GM10266 (cell line): ENCODE results near the gene ZRANB3.
"Not testable (repeated sequence)": the region's sequence is repeated elsewhere in the genome, so short reads cannot be mapped to it uniquely, and the experiment has no call there.

Source experiments
- DNase-seq: peaks from one replicate; pipeline ENCODE4 v3.0.0; 2012; ENCODE audit errors: extremely low spot score
- TF ChIP-seq, protein P1 (sequence below): IDR thresholded peaks from 2 replicates; pipeline ENCODE4 v1.5.1; 2012; ENCODE audit warnings: mild to moderate bottlenecking, low read depth; ENCODE audit not compliant: control insufficient read depth, insufficient read depth; ENCODE audit errors: missing control alignments

The ZRANB3 gene

DNA sequence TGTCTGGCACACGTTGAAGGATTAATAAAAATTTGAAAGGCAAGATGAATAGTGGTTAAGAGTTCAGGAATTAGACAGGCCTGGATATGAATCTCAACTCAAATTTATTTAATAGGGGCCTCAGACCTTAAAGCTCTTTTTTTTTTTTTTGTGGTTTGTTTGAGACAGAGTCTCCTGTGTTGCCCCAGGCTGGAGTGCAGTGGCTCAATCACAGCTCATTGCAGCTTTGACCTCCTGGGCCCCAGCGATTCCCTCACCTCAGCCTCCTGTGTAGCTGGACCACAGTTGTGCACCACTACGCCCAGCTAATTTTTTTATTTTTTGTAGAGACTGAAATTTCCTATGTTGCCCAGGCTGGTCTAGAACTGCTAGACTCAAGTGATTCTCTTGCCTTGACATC is 3.0 kb downstream of the ZRANB3 start:
- TF ChIP-seq, protein P1, sequence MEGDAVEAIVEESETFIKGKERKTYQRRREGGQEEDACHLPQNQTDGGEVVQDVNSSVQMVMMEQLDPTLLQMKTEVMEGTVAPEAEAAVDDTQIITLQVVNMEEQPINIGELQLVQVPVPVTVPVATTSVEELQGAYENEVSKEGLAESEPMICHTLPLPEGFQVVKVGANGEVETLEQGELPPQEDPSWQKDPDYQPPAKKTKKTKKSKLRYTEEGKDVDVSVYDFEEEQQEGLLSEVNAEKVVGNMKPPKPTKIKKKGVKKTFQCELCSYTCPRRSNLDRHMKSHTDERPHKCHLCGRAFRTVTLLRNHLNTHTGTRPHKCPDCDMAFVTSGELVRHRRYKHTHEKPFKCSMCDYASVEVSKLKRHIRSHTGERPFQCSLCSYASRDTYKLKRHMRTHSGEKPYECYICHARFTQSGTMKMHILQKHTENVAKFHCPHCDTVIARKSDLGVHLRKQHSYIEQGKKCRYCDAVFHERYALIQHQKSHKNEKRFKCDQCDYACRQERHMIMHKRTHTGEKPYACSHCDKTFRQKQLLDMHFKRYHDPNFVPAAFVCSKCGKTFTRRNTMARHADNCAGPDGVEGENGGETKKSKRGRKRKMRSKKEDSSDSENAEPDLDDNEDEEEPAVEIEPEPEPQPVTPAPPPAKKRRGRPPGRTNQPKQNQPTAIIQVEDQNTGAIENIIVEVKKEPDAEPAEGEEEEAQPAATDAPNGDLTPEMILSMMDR = no peak
- no peak for DNase-seq

DNA sequence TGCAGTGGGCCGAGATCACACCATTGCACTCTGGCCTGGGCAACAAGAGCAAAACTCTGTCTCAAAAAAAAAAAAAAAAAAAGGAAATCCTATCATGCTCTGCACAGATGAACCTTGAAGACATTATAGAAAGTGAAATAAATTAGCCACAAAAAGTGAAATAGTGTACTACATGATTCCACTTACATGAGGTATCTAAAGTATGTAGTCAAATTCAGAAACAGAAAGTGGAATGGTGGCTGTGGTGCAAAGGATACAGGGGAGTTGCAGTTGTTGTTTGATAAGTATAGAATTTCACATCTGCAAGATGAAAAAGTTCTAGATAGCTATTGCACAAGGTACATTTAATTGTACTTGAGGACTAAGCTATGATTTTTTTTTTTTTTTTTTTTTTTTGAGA is 5.2 kb downstream of the ZRANB3 start:
- DNase-seq = no peak
- TF ChIP-seq, protein P1 = no peak

DNA sequence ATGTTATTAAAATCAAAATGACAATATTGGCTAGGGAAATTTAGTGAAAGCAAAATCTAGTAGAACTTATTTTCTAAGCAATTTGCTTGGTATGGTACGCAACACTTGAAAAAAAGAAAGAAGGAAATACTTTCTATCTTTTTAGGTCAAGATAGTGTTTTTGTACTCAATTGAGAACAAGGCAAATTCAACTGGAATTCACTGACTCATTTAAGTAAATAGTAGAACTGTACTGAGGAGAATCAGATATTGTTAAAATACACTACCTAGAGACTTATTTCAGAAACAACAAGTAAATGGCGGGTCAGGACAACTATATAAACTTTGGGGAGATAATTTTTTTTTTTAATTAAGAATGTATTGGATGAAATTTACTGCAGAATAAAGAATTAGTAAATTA is 18.9 kb downstream of the ZRANB3 start:
- TF ChIP-seq, protein P1 = no peak
- DNase-seq = no peak

DNA sequence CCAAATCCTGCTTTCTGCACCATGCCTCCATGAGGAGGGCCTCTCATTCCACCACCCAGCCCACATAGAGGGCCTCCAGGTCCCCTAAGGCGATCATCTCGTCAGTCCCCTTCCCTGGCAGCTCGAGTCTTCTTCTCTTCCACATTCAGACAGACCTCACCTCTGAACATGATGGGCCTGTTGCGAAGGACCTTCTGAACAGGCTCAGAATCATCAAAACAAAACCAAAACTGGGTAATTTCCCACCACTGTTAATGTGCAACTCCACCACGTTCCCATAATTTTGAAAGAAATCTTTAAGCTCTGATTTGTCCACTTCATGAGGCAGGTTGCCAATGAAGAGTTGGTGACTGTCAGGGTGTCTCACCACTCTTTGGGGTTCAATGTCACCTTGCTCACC is 20.4 kb downstream of the ZRANB3 start:
- TF ChIP-seq, protein P1 = no peak
- no peak for DNase-seq

DNA sequence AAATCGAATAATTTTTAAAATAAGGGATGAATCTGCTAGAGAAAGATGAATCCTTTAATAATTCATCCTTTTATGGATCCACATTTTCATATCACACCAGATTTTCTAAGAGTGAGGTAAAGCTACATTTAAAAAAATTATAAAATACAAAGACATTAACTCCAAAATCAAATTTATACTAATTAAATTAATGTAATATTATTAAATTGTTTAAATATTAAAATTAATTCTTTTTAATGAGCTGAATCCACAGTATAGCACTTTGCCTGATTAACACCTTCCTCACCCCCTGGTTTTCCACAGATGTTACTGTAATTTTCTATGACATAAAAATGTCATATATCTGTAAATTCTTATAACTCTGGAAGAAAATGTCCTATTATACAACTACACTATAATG is 26.2 kb downstream of the ZRANB3 start:
- DNase-seq = no peak

DNA sequence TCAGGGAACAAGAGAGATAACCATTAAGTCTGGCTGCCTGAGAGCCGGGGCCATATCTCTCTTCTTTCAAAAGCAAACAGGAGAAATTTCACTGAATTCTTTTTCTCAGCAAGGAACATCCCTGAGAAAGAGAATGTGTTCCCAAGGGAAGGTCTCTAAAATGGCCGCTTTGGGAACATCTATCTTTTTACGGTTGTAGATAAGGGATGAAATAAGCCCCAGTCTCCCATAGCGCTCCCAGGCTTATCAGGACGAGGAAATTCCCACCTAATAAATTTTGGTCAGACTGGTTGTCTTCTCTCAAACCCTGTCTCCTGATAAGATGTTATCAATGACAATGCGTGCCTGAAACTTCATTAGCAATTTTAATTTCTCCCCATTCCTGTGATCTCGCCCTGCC is 32.4 kb downstream of the ZRANB3 start:
- DNase-seq = not testable (repeated sequence)

More for the DNA sequence above, 26.2 kb downstream of the ZRANB3 start:
- TF ChIP-seq, protein P1 = no peak

DNA sequence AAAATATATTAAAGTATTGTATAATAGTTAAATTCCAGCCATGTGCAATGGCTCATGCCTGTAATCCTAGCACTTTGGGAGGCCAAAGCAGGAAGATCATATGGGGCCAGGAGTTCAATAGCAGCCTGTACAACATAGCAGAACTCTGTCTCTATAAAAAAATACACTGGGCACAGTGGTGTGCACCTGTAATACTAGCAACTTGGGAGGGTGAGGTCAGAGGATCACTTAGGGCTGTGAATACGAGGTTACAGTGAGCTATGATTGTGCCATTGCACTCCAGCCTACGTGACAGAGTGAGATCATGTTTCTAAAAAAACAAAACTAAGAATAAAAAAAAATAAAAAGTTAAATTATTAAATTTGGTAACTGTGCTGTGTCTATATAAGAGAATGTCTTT is 36.1 kb downstream of the ZRANB3 start:
- TF ChIP-seq, protein P1 = no peak
- no peak for DNase-seq

DNA sequence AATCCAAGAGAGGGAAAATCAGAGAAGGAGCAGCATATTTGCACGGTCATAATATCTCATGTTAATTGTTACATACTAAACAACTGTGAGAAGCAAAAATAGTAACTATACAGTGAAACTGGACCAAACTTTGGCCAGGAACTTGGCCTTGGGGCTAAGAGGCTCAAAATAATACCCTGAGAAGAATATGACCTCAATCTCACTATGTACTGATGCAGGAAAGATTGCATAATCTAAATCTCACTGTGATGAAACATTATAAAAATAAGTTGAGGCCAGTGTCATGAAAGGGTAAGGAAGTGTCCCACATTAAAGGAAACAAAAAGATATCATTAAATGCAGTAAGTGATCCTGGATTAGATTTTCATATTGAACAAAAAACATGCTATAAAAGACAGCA is 36.5 kb downstream of the ZRANB3 start:
- TF ChIP-seq, protein P1 = no peak

More for the DNA sequence above, 36.5 kb downstream of the ZRANB3 start:
- no peak for DNase-seq
